Cardiac muscle cell (in vitro differentiated cells and primary cell): Measurements from ENCODE around the gene SPTLC3. TPM values are rescaled to one million over a fixed set of nuclear protein-coding genes. Genes with fewer than 3 reads are reported as not detected.

Experiments used
- DNase-seq, 2 donors: peaks; one replicate each; pipeline versions ENCODE4 v3.0.0 to v3.0.0-alpha.2; 2010 to 2017; ENCODE audit warnings: low read depth in 1 of 2, low spot score in 1 of 2
- H3K27ac ChIP-seq: fragments of 200-600 bp; sonication (generic); 2 replicates; pipeline ENCODE4 v1.5.1; 2016
- H3K27me3 ChIP-seq: fragments of 200-600 bp; sonication (generic); 2 replicates; pipeline ENCODE4 v1.6.0; 2016; ENCODE audit warnings: control low read depth
- H3K36me3 ChIP-seq: fragments of 200-600 bp; sonication (generic); 2 replicates; pipeline ENCODE4 v1.5.1; 2016; ENCODE audit warnings: control low read depth
- H3K4me1 ChIP-seq: fragments of 200-600 bp; sonication (generic); 2 replicates; pipeline ENCODE4 v1.8.1; 2017; ENCODE audit warnings: low read depth, mild to moderate bottlenecking, mixed run types
- H3K4me3 ChIP-seq: fragments of 200-600 bp; sonication (generic); 2 replicates; pipeline ENCODE4 v1.5.1; 2016; ENCODE audit warnings: mild to moderate bottlenecking
- H3K9me3 ChIP-seq: fragments of 200-600 bp; sonication (generic); 2 replicates; pipeline ENCODE4 v1.5.1; 2017; ENCODE audit warnings: low read depth, mild to moderate bottlenecking, control low read depth
- CTCF ChIP-seq: IDR thresholded peaks from 2 replicates; pipeline ENCODE4 v1.5.1; 2012; ENCODE audit warnings: low read depth, mild to moderate bottlenecking, low read length
- polyA plus RNA-seq: library from polyadenylated mRNA; unstranded; fragments of >200 nt; fragmentation: Nextera tagmentation; extraction: Ambion mirVana; gene quantifications from 2 replicates; pipeline ENCODE4 v1.2.1, GENCODE V29; 2016
- total RNA-seq: library from RNA; depleted of rRNA; stranded (reverse); fragments of >200 nt; gene quantifications from 2 replicates; pipeline ENCODE4 v1.2.3, GENCODE V29; 2016

Gene SPTLC3
- total and polyA plus RNA-seq, 2 experiments from 2014 or later = 2.2 to 6.2 TPM

DNA sequence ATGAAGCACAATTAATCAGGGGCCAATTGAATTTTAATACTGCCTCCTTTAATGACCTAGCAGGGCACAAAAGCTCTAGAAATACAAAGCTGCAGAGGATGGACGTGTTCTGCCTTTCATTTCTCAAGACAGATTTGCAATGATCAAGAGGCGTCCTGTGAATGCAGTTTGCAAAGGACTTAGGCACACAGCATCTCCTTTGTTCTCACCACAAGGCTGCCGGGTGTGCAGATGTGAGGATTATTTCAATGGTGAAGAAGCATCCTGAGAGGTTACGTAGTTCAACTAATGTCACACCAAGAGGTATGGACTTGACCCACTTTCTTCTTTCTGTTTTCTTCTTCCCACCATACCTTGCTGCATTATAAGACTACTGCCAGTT is 42.9 kb upstream of the SPTLC3 start:
- TF ChIP-seq CTCF = no peak
- DNase-seq = no peak
- peaks cover 4% of the 10 kb centered on the region for H3K4me1 ChIP-seq
- H3K4me3 ChIP-seq = no peak overlapping the region
- no peak overlapping the region for H3K27ac ChIP-seq
- no peaks in the 10 kb centered on the region for H3K27me3 ChIP-seq
- H3K36me3 ChIP-seq = no peaks in the 10 kb centered on the region
- H3K9me3 ChIP-seq = no peaks in the 10 kb centered on the region

- TF ChIP-seq CTCF = peak; percentile 57
- no peak overlapping the region for H3K27ac ChIP-seq
- H3K27me3 ChIP-seq = no peaks in the 10 kb centered on the region
- H3K4me3 ChIP-seq = no peak overlapping the region
- H3K4me1 ChIP-seq = peaks cover 4% of the 10 kb centered on the region
- no peaks in the 10 kb centered on the region for H3K36me3 ChIP-seq
- DNase-seq = peak; percentile 20 to 69
- H3K9me3 ChIP-seq = no peaks in the 10 kb centered on the region
Observed at GRCh38 chr20:12966468-12967085, 42.2 kb upstream of the SPTLC3 start.

DNA sequence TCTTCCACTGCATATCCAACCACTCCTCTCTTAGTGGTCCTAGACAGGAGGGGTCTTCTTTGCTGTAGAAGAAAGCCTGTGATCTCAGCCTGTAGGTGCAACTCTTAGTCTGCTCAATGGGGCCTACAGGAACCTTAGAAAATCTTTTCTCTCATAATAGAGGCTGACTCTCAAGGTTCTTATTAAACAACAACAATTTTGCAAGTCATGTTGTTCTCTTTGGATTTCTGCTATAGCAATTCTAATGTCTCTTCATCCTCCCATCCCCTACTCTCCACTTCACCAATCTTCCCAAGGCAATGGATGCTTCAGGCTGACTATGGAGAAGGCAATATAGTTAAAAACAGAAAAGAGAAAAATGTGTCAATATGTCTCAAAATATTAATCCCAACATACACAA is 40.8 kb upstream of the SPTLC3 start:
- DNase-seq = no peak
- no peak overlapping the region for H3K4me3 ChIP-seq
- TF ChIP-seq CTCF = no peak

DNA sequence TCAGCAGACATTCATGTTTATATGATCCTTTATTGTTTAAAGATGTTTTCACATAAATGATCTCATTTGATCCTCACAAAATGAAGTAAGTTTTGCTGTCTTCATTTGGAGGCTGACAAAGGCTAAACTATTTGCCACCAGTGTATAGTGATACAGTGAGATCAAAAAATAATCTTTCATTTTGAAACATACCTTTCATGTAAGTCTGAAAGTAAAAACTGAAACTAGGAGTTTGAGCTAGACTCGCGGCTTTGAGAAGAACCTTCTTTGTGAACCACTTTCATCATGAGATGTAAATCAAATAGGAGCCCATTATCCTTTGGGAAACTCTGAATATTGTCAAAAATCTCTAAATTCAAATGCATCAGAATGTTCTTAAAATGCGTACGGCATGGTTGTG is 40.3 kb upstream of the SPTLC3 start:
- Histone ChIP-seq H3K4me1 (peaks cover 4% of the 10 kb centered on the region), H3K36me3 (no peaks in the 10 kb centered on the region), H3K4me3 (no peak overlapping the region), H3K9me3 (no peaks in the 10 kb centered on the region), H3K27me3 (no peaks in the 10 kb centered on the region), H3K27ac (no peak overlapping the region)
- no peak for DNase-seq
- TF ChIP-seq CTCF = no peak

More for the DNA sequence above, 40.8 kb upstream of the SPTLC3 start:
- H3K4me1 ChIP-seq = peaks cover 4% of the 10 kb centered on the region
- H3K27me3 ChIP-seq = no peaks in the 10 kb centered on the region
- no peaks in the 10 kb centered on the region for H3K36me3 ChIP-seq
- no peaks in the 10 kb centered on the region for H3K9me3 ChIP-seq
- no peak overlapping the region for H3K27ac ChIP-seq

DNA sequence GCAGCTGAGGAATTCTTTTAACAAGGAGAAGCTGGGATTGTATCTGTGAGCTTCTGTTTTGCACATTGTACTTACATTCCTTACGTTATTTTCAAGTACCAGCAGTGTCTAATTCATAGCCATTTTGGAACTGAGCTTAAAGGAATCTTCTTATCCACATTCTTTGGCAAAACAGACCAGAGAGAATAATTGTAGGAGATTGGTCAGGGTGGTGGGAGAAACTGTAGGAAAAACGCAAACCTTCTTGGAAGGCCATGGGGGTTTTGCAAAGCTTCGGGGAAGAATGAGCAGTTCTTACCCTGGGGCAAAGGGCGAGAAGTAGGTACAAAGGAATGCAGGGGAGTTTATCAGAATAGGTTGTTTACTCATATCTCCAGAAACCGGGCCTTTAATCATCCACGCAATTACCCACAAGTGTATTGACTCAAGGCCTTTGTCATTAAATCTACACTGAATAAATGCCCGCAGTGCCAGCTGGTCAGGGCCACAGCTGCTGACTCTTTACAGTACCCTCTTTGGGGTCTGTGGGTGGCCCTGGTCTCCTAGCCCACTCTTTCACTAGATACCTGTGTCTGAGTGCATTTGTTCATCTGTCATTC is 39.6 kb upstream of the SPTLC3 start:
- Histone ChIP-seq H3K36me3 (no peaks in the 10 kb centered on the region), H3K4me3 (no peak overlapping the region), H3K9me3 (no peaks in the 10 kb centered on the region), H3K27me3 (no peaks in the 10 kb centered on the region), H3K4me1 (peaks cover 4% of the 10 kb centered on the region), H3K27ac (no peak overlapping the region)
- TF ChIP-seq CTCF = no peak
- no peak for DNase-seq
